Ishikawa (cell line): ENCODE measurements around the gene CFAP52.

Source experiments
- EGR1 ChIP-seq: IDR thresholded peaks from 2 replicates; pipeline ENCODE4 v1.6.1; 2012
- FOXM1 ChIP-seq: IDR thresholded peaks from 2 replicates; pipeline ENCODE4 v1.6.1; 2012; ENCODE audit warnings: low read depth, borderline replicate concordance
- RAD21 ChIP-seq: IDR thresholded peaks from 2 replicates; pipeline ENCODE4 v1.6.1; 2012; ENCODE audit warnings: low read depth
- REST ChIP-seq: IDR thresholded peaks from 2 replicates; pipeline ENCODE4 v1.6.1; 2012; ENCODE audit warnings: low read depth, mild to moderate bottlenecking

- no peak for TF ChIP-seq EGR1
- TF ChIP-seq REST: no peak
- TF ChIP-seq RAD21: no peak
- no peak for TF ChIP-seq FOXM1
These were observed 32.2 kb upstream of the CFAP52 start for GRCh38 chr17:9544221-9544620.
